Mucosa of descending colon (tissue), 3 donors: ENCODE measurements around the gene SGCD. TPM values are rescaled to one million over a fixed set of nuclear protein-coding genes. Genes with fewer than 3 reads are reported as not detected.

Source experiments
- ATAC-seq: fragments of 200-7000 bp; cut with Tn5 transposase; one replicate; pipeline ENCODE4 v1.9.1; 2020; ENCODE audit warnings: mild to moderate bottlenecking, moderate library complexity
- DNase-seq, 3 donors: peaks; one replicate each; pipeline ENCODE4 v3.0.0-alpha.2; 2020
- H3K36me3 ChIP-seq: fragments of 200-600 bp; one replicate; pipeline ENCODE4 v1.8.0; 2021; ENCODE audit warnings: low read depth, mild to moderate bottlenecking
- H3K4me1 ChIP-seq: fragments of 200-600 bp; one replicate; pipeline ENCODE4 v1.8.0; 2021; ENCODE audit warnings: low read depth, mild to moderate bottlenecking
- H3K4me3 ChIP-seq: fragments of 200-600 bp; one replicate; pipeline ENCODE4 v1.8.0; 2021; ENCODE audit warnings: mild to moderate bottlenecking
- H3K9me3 ChIP-seq: fragments of 200-600 bp; one replicate; pipeline ENCODE4 v1.8.0; 2021; ENCODE audit warnings: mild to moderate bottlenecking
- CTCF ChIP-seq: fragments of 200-600 bp; IDR thresholded peaks from one replicate; pipeline ENCODE4 v1.8.0; 2022; ENCODE audit warnings: antibody characterized with exemption, mild to moderate bottlenecking
- intact Hi-C, 2 donors: fragments of 100-400 bp; cut with DNase I in 1 of 2; cut with micrococcal nuclease in 1 of 2; formaldehyde crosslinking; loops; one replicate each; pipeline versions ENCODE4 v1.11.0 to v1.11.1; 2022; cut with DNase I, micrococcal nuclease
- total RNA-seq, 3 donors: library from RNA; stranded (reverse); fragmentation: NEBNext Ultra II Directional in 2 of 3; extraction: Animal tissue kit (Norgen Biotek cat#: 25700) in 2 of 3; gene quantifications; one replicate each; pipeline versions ENCODE4 v1.2.1 to v1.2.4, GENCODE V29; 2021 to 2023
- donor health status: DM: no; HTN: no; CAD: no; lungs with moderate emphysema.
- donor health status: DM: no; HTN: no; CAD: no.
- donor health status: DM: no; HTN: yes; CAD: no.

SGCD gene
- total RNA-seq, 3 donors from 2014 or later = 1.2 to 7.4 (median 2.0) TPM

GRCh38 chr5:156615901-156616300 lies 288.9 kb downstream of the SGCD start:
- Histone ChIP-seq H3K36me3 (no peaks in the 10 kb centered on the region), H3K4me3 (no peak overlapping the region), H3K9me3 (peaks cover 13% of the 10 kb centered on the region), H3K4me1 (no peaks in the 10 kb centered on the region)
- no peak for TF ChIP-seq CTCF
- intact Hi-C loops = no loop called here
- DNase-seq (no peak), ATAC-seq (no peak)

GRCh38 chr5:156617426-156617825 lies 290.5 kb downstream of the SGCD start:
- DNase-seq = no peak
- H3K4me1 ChIP-seq = no peaks in the 10 kb centered on the region
- peaks cover 2% of the 10 kb centered on the region for H3K9me3 ChIP-seq
- ATAC-seq = no peak
- no peak for TF ChIP-seq CTCF
- no peak overlapping the region for H3K4me3 ChIP-seq
- intact Hi-C loops = no loop called here
- H3K36me3 ChIP-seq = no peaks in the 10 kb centered on the region

GRCh38 chr5:156618601-156619000 lies 291.6 kb downstream of the SGCD start:
- intact Hi-C loops = no loop called here
- Histone ChIP-seq H3K4me3 (no peak overlapping the region), H3K36me3 (no peaks in the 10 kb centered on the region), H3K4me1 (no peaks in the 10 kb centered on the region), H3K9me3 (no peaks in the 10 kb centered on the region)
- ATAC-seq (no peak), DNase-seq (peak in 1 of 3 donors; percentile 2)
- TF ChIP-seq CTCF = no peak

- Histone ChIP-seq H3K9me3 (no peaks in the 10 kb centered on the region), H3K4me1 (no peaks in the 10 kb centered on the region), H3K4me3 (no peak overlapping the region), H3K36me3 (no peaks in the 10 kb centered on the region)
- ATAC-seq (no peak), DNase-seq (no peak)
- intact Hi-C loops = no loop called here
- TF ChIP-seq CTCF = no peak
Observed at GRCh38 chr5:156621719-156622118, 294.8 kb downstream of the SGCD start.

GRCh38 chr5:156623381-156624040 lies 296.5 kb downstream of the SGCD start:
- Histone ChIP-seq H3K4me1 (no peaks in the 10 kb centered on the region), H3K36me3 (no peaks in the 10 kb centered on the region), H3K9me3 (no peaks in the 10 kb centered on the region), H3K4me3 (no peak overlapping the region)
- intact Hi-C loops = no loop called here
- no peak for TF ChIP-seq CTCF
- no peak for ATAC-seq
- DNase-seq = no peak

- TF ChIP-seq CTCF = no peak
Observed at GRCh38 chr5:156624686-156625085, 297.7 kb downstream of the SGCD start.

More at GRCh38 chr5:156624686-156625085, 297.7 kb downstream of the SGCD start:
- DNase-seq = no peak
- no peaks in the 10 kb centered on the region for H3K36me3 ChIP-seq
- ATAC-seq = no peak
- intact Hi-C loops = no loop called here
- H3K4me1 ChIP-seq = no peaks in the 10 kb centered on the region
- no peaks in the 10 kb centered on the region for H3K9me3 ChIP-seq
- no peak overlapping the region for H3K4me3 ChIP-seq
